ENCODE measurements around the gene ELAVL3.
"Not testable (repeated sequence)": the region's sequence is repeated elsewhere in the genome, so short reads cannot be mapped to it uniquely, and the experiment has no call there.

ELAVL3 gene

GRCh38 chr19:11406703-11407236 is 74.1 kb downstream of the ELAVL3 start:
- DNase-seq (ENCODE audit: low read depth) = not testable (repeated sequence)

GRCh38 chr19:11405846-11406643 is 74.8 kb downstream of the ELAVL3 start:
- no peak for DNase-seq (ENCODE audit: low read depth)

DNA sequence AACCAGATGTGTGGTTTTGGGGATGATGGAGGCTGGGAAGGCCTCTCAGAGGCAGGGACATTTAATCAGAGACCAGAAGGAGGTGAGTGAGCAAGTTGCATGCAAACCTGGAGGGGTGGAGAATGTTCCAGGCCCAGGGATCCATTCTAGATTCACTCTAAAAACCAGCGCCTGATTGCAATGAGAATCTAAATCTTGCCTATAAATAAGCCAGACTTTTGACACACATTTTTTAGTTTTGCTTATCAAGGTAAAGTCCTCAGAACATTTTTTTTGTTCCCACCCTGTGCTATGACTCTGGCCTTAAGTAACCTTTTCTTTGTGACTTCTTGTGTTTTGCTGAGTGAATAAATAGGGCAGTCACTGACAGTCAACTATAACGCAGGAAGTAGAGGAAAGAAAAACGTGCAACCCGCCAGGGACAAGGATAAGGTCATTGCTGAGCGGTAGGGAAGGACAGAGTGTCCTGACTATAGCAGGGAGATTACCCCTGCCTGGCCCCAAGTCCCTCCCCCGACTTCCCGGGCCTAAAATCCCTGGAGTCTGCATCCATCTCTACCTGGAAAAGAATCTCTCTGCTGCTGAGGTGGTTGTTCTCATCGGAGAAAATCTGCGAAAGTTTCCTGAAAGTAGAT is 76.1 kb downstream of the ELAVL3 start:
- no peak for DNase-seq (ENCODE audit: low read depth)

DNA sequence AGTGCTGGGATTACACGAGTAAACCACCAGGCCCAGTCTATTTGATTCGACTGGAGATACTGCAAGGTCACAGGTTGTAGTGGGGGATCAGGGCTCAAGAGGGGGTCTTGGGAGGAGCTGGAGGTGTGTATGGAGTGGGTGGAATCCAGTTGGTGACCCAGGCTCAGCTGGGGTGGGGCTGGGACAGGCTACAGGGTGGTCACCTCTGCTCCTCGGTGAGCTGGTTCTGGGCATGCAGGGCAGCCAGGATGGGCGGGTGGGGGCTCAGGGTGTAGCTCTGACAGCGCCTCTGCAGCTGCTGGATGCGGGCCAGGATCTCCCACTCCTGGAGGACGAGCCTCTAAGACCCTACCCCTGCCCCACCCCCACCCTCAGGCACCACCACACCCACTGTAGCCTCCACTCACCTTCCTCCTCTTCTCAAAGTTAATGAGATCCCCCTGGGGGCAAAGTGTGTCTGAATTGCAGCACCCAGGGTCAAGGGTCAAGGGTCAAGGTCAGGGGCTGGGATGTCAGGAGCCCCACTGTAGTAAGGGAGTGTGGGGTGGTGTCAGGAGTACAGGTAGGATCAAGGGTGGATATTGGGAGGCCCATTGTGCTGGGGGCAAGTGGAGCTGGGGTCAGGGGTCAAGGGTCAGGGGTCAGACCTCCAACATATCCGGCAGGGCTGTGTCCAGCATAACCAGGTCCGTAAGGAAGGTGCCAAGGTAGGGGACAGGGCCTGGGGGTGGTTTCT is 78.9 kb downstream of the ELAVL3 start:
- no peak for DNase-seq (ENCODE audit: low read depth)

Measured in ELR (cell line).